Spinal cord (tissue), 10 donors: ENCODE data around the gene SLC4A1. TPM values are rescaled to one million over a fixed set of nuclear protein-coding genes. Genes with fewer than 3 reads are reported as not detected.
A peak's percentile ranks its signal among the peaks of the same experiment; 100 is the strongest.

Source experiments
- DNase-seq, 6 donors: peaks; one replicate each; pipeline versions ENCODE4 v3.0.0 to v3.0.0-alpha.2; 2013 to 2015; ENCODE audit warnings: low spot score in 6 of 6, low read depth in 4 of 6
- H3K27ac ChIP-seq: one replicate; pipeline ENCODE4 v1.5.1; 2013; ENCODE audit warnings: low read depth, low read length, control low read depth
- H3K27me3 ChIP-seq: one replicate; pipeline ENCODE4 v1.6.1; 2013; ENCODE audit warnings: low read length; ENCODE audit not compliant: control insufficient read depth, insufficient read depth
- H3K36me3 ChIP-seq: one replicate; pipeline ENCODE4 v1.6.1; 2013; ENCODE audit warnings: low read length; ENCODE audit not compliant: control insufficient read depth, insufficient read depth
- H3K4me1 ChIP-seq: one replicate; pipeline ENCODE4 v1.6.1; 2013; ENCODE audit warnings: low read length; ENCODE audit not compliant: control insufficient read depth, insufficient read depth
- H3K4me3 ChIP-seq: one replicate; pipeline ENCODE4 v1.5.1; 2013; ENCODE audit warnings: low read depth, low read length, control low read depth
- H3K9me3 ChIP-seq: one replicate; pipeline ENCODE4 v1.6.1; 2013; ENCODE audit warnings: low read length; ENCODE audit not compliant: control insufficient read depth, insufficient read depth
- WGBS: methylation state at CpG from one replicate; pipeline ENCODE4 v1.1.5; 2013; ENCODE audit warnings: missing lambda C conversion rate; ENCODE audit not compliant: insufficient coverage; 5-methylcytosine and 5-hydroxymethylcytosine counted together
- polyA plus RNA-seq, 2 donors: library from polyadenylated mRNA; unstranded; fragments of 120-200 nt; gene quantifications; one replicate each; pipeline ENCODE4 v1.2.1, GENCODE V29; 2013; ENCODE audit not compliant: insufficient read length in 2 of 2
- total RNA-seq, 2 donors: library from RNA; depleted of rRNA in 1 of 2; stranded (reverse); fragments of 120-200 nt in 1 of 2; fragments of >200 nt in 1 of 2; gene quantifications; one replicate each; pipeline versions ENCODE4 v1.2.3 to v1.2.4, GENCODE V29; 2013 to 2014
- donor health status: healthy.

SLC4A1 gene
- total and polyA plus RNA-seq, 4 donors, result 3.9 to 34.6 (median 8.9) TPM

DNA sequence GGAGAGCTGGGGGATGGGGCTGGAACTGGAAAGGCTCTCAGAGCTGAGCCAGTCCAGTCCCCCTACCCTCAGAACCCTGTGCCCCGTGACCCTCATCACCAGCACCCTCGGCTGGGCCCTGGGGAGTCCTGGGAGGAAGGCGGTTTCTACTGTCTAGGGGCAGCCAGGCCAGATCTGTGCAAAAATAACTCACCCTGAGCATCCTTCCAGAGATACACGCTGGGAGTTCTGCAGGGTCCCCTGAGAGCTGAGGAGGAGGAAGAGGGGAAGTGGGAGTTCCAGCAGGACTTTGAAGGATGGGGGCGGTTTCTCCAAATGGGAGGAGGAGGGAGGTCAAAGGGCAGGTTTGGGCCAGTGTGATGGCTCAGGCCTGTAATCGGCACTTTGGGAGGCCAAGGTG lies 5.0 kb upstream of the SLC4A1 start:
- Histone ChIP-seq H3K4me3 (no peak overlapping the region), H3K36me3 (no peaks in the 10 kb centered on the region), H3K27me3 (peaks cover 2% of the 10 kb centered on the region), H3K9me3 (no peaks in the 10 kb centered on the region), H3K27ac (no peak overlapping the region), H3K4me1 (peaks cover 10% of the 10 kb centered on the region)
- DNase-seq, result no peak
- WGBS, result 58% methylated on average over 2 of the region's 6 CpGs

DNA sequence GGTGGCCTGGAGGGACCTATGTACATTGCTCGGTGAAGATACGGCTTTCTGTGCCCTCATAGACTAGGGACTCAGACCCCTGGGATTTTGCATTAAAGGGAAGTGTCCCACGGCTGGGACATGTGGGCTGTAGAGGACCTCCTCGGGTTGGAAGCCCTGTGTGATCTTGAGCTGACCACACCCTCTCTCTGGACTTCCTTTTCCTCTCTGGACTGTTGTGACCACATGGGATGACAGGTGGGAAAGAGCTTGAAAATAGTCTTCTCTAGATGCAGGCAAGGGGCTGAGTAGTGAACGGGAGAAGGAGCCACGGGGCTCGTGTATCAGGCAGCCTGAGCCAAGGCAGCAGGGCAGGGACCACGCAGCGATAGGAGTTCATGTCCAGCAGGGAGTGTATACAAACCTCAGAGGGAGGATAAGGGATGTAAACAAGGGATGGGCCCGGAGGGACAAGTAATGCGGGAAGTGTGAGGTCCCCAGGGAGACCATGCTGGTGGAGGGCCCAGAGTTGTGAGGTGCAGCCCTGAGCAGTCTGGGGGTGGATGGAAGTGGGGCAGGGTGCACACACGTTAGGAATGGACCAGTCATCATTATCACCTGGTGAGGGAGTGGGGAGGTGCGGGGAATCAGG lies 4.5 kb upstream of the SLC4A1 start:
- WGBS, result 61% methylated on average over 12 of the region's 13 CpGs
- no peak overlapping the region for H3K4me3 ChIP-seq

DNA sequence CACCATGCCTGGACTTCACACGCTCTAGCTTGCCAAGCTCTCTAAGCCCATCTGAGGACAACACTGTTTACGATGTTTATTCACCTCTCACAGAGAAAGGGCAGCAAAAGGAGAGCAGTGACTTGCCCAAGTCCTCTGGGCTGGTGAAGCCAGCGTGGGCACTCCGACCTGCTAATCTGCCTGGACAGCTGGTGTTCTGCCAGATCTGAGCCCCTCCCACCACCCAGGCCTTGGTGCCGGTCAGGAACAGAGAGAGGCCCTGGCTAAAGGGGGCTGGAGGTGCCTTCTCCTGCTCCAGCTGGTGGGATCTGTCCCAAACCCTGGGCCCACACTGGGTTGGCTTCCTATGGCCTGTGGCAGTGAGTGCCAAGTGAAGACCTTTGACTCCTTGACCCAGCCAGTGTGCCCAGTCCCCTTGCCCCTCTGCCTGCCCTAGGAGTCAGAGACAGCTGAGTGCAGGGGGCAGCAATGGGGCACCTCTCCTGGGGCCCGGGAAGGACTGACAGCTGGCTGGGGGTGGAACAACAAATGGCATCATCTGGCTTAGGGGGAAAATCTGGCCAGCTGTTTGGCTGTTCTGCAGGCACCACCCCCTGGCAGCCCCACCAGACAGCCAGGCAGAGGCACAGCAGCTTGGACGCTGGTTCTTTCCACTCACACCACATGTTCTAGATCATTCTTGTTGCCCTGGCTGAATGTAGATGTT lies 1.8 kb upstream of the SLC4A1 start:
- no peaks in the 10 kb centered on the region for H3K36me3 ChIP-seq
- H3K4me1 ChIP-seq, result peaks cover 13% of the 10 kb centered on the region
- H3K27ac ChIP-seq, result no peak overlapping the region
- no peaks in the 10 kb centered on the region for H3K27me3 ChIP-seq
- no peak for DNase-seq
- 65% methylated on average over 5 of the region's 7 CpGs for WGBS
- no peaks in the 10 kb centered on the region for H3K9me3 ChIP-seq
- H3K4me3 ChIP-seq, result no peak overlapping the region

More for the DNA sequence above, 4.5 kb upstream of the SLC4A1 start:
- no peak for DNase-seq
- Histone ChIP-seq H3K27me3 (no peaks in the 10 kb centered on the region), H3K27ac (no peak overlapping the region), H3K36me3 (no peaks in the 10 kb centered on the region), H3K9me3 (no peaks in the 10 kb centered on the region), H3K4me1 (peaks cover 13% of the 10 kb centered on the region)

DNA sequence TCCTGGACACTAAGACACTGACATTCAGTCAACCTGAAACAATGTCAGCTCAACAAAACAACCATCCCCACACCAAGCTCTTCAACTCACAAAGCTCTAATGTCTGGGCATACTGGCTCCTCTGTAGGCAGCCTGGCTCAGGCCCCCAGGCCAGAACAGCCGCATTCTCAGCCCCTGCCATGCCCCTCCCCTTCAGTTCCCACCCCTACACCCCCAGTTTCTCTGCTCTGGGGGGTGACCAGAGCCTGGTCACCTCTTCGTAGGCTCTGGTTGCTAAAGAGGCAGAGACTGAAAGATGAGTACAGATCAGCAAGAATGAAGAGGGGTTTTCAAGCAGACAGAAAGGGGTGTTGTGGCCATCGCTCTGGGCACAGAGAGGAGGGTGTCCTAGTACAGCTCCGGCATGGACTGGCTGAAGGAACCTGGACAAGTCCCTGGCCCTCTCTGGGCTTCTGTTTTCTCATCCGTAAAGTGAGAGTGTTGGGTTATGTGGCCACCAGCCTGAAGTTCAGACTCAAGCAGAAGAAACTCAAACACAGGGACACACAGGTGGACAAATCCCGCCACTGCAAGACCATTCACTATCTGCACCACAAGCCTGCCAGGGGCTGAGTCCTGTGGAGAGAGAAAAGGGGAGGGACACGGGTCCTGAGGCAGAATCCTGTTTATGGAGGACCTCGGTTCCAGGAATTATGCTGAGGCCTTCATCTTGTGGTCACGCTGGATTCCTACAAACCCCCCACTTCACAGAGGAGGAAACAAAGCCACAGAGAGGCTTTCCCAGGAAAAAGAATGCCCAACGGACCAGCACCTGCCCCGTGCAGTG lies 987 bp upstream of the SLC4A1 start:
- Histone ChIP-seq H3K27ac (no peak overlapping the region), H3K27me3 (no peaks in the 10 kb centered on the region), H3K36me3 (no peaks in the 10 kb centered on the region), H3K4me3 (no peak overlapping the region), H3K4me1 (peaks cover 13% of the 10 kb centered on the region), H3K9me3 (no peaks in the 10 kb centered on the region)
- peak in 1 of 6 donors; percentile 14 for DNase-seq
- WGBS, result 64% methylated on average over 8 of the region's 11 CpGs

DNA sequence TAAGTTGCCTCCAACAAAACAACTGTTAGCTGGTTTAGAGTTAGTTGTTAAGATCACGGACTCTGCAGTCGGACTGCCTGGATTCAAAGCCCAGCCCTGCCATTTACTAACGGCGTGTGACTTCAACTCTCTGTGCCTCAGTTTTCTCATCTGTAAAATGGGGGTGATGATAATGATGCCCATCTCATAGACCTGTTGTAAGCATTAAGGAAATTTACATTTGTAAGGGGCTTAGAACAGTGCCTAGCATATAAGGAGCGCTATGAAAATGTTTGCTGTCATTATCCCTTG lies 825 bp downstream of the SLC4A1 start:
- H3K9me3 ChIP-seq, result no peaks in the 10 kb centered on the region
- H3K4me1 ChIP-seq, result peaks cover 13% of the 10 kb centered on the region
- no peak for DNase-seq
- H3K4me3 ChIP-seq, result no peak overlapping the region
- H3K27ac ChIP-seq, result no peak overlapping the region
- no peaks in the 10 kb centered on the region for H3K27me3 ChIP-seq
- H3K36me3 ChIP-seq, result no peaks in the 10 kb centered on the region
- no CpG with 5 or more reads among the region's 5 CpGs for WGBS

DNA sequence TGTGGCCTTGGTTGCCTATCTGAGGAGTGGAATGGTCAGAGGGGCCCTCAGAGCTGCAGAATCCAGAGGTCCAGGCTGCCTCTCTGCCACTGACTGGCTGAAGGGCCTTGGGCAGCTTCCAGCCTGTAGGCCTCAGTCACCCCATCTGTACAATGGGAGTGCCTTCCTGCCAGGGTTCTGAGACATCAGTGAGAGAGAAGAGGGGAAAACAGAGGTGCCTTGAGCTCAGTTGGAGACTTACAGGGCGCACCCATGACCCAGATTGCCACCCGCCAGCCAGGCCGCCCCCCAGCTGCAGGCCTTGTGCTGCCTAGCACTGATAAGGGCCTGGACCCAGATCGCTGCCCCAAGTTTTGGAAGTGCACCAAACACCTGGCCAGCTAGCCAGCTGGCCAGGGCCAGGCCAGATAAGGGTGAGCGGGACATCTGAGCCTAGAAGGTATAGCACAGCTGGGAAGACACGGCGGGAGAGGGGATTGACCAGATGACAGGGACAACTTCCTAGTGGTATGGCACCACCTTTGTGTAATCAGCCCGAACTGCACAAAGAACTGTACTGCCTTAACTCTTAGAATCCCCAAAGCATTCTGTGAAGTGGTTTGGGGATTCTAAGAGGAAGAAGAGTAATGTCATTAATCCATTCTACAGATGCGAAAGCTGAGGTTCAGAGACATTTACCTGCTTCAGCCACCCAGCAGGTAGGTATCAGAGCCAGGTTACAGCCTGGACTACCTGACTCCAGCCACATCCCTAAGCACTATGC lies 1.4 kb downstream of the SLC4A1 start:
- no peaks in the 10 kb centered on the region for H3K36me3 ChIP-seq
- H3K27me3 ChIP-seq, result no peaks in the 10 kb centered on the region
- no peak overlapping the region for H3K4me3 ChIP-seq
- no peak overlapping the region for H3K27ac ChIP-seq
- no peak for DNase-seq
- H3K4me1 ChIP-seq, result peaks cover 13% of the 10 kb centered on the region
- WGBS, result 94% methylated on average over 5 of the region's 9 CpGs
- H3K9me3 ChIP-seq, result no peaks in the 10 kb centered on the region

DNA sequence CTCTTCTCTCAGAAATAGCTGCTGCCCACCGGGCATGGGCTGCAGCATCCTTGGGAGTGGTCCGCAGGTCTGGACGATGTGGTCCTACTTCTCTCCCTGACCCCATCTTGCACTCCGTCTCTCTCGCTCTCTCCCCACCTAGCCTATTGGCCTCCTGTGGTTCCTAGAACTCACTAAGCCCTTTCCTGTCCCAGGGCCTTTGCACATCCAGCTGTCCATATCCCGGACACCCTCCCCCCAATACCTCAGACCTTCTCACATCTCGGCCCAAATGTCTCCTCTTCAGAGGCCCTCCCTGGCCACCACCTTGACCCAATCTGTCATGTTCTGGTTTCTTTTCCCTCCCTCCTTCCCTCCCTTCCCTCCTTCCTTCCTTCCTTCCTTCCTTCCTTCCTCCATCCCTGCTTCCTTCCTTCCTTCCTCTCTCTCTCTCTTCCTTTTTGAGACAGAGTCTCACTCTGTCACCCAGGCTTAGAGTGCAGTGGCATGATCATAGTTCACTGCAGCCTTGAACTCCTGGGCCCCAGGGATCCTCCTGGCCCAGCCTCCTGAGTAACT lies 4.5 kb downstream of the SLC4A1 start:
- Histone ChIP-seq H3K27me3 (no peaks in the 10 kb centered on the region), H3K9me3 (no peaks in the 10 kb centered on the region), H3K36me3 (no peaks in the 10 kb centered on the region), H3K27ac (no peak overlapping the region), H3K4me3 (no peak overlapping the region), H3K4me1 (peaks cover 7% of the 10 kb centered on the region)
- 85% methylated on average over 7 of the region's 7 CpGs for WGBS
- DNase-seq, result no peak

DNA sequence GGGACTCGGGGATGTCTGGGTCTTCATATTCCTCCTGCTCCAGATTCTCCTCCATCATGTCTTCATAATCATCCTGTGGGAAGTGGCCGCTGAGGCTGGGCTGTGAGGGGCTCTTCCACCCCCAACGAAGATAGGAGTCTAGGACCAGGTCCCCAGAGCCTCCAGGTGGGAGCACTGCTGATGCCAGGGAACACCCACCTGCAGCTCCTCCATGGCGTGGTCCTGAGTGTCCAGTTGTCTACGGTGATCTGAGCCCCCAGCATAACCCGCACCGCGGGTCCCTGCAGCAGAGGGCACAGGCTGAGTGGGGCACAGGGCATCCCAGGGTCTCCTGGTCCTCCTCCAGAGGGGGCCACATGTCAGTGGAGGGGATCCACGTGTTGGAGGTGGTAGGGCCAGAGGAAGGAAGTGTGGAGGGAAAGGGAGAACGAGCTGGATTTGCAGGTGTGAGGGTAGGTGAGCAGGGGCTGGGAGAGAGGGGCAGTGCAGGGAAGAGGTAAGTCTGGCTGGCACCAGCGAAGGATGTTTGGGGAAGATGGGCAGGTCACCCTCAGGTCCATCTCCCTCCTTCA lies 5.2 kb downstream of the SLC4A1 start:
- H3K9me3 ChIP-seq, result no peaks in the 10 kb centered on the region
- no peaks in the 10 kb centered on the region for H3K27me3 ChIP-seq
- DNase-seq, result no peak
- no peak overlapping the region for H3K27ac ChIP-seq
- no peak overlapping the region for H3K4me3 ChIP-seq
- peaks cover 1% of the 10 kb centered on the region for H3K4me1 ChIP-seq
- no peaks in the 10 kb centered on the region for H3K36me3 ChIP-seq
- 71% methylated on average over 9 of the region's 11 CpGs for WGBS

DNA sequence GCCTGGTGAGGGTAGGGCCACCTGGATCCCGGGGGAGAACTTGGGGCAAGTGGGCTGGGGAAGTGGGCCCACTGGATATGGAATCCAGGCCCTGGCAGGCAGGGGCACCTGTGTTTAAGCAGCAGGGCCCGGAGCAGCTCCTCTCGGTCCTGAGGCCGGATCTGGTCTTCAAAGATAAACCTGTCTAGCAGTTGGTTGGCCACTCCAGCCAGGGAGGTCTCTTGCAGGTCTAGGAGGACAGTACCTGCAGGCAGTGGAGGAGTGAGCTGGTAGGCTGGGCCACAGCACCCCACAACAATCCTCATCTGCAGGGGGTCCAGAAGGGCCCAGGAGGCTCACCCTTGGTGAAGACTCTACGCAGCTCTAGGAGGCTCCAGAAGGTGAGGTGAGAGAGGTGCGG lies 7.6 kb downstream of the SLC4A1 start:
- H3K27me3 ChIP-seq, result no peaks in the 10 kb centered on the region
- H3K36me3 ChIP-seq, result no peaks in the 10 kb centered on the region
- H3K27ac ChIP-seq, result no peak overlapping the region
- DNase-seq, result no peak
- H3K4me1 ChIP-seq, result no peaks in the 10 kb centered on the region
- no peak overlapping the region for H3K4me3 ChIP-seq
- WGBS, result 88% methylated on average over 5 of the region's 6 CpGs
- H3K9me3 ChIP-seq, result no peaks in the 10 kb centered on the region
